ENCODE results near the gene PRC1.
A peak's percentile ranks its signal among the peaks of the same experiment; 100 is the strongest.
"Not testable (repeated sequence)": the region's sequence is repeated elsewhere in the genome, so short reads cannot be mapped to it uniquely, and the experiment has no call there.

Gene PRC1

GRCh38 chr15:91022075-91022831, 27.9 kb upstream of the PRC1 start, which contains the start of gene VPS33B:
VPS33B (minus strand) TSS chr15:91022594; CDS start chr15:91022249, 345 bp downstream.
- H3K4me1 ChIP-seq (ENCODE audit: insufficient read depth, low read length, severe bottlenecking) = peaks cover 23% of the 10 kb centered on the region
- peak within 1 kb of the TSS; percentile 83 for H3K9ac ChIP-seq (ENCODE audit: low read length)
- peak within 1 kb of the TSS; percentile 17 for H2AFZ ChIP-seq (ENCODE audit: low read length)
- H3K36me3 ChIP-seq (ENCODE audit: insufficient read depth, low read length) = no peaks in the 10 kb centered on the region
- no peaks in the 10 kb centered on the region for H3K79me2 ChIP-seq (ENCODE audit: insufficient read depth, low read length)
- H3K4me2 ChIP-seq (ENCODE audit: low read length) = peak within 1 kb of the TSS; percentile 99
- peak within 1 kb of the TSS; percentile 84 for H3K4me3 ChIP-seq (ENCODE audit: low read depth, low read length, poor library complexity, severe bottlenecking)
- no peaks in the 10 kb centered on the region for H3K9me3 ChIP-seq (ENCODE audit: low read length)
- H3K27ac ChIP-seq (ENCODE audit: low read depth, low read length, poor library complexity, severe bottlenecking) = no peak within 1 kb of the TSS
- no peaks in the 10 kb centered on the region for H3K9me2 ChIP-seq (ENCODE audit: low read depth, low read length)
- no peaks in the 10 kb centered on the region for H4K20me1 ChIP-seq (ENCODE audit: insufficient read depth, low read length)
- H3F3A ChIP-seq (ENCODE audit: insufficient read depth, low read length) = no peaks in the 10 kb centered on the region
- H3K27me3 ChIP-seq (ENCODE audit: insufficient read depth, low read length) = no peaks in the 10 kb centered on the region
- TF ChIP-seq EZH2 (IDR thresholded peaks at IDR 0.05; ENCODE audit: borderline replicate concordance, low read length) = no peak

- Histone ChIP-seq H3K9ac (ENCODE audit: low read length) (peak overlapping the region; percentile 83), H2AFZ (ENCODE audit: low read length) (no peak overlapping the region), H3K36me3 (ENCODE audit: insufficient read depth, low read length) (0 out of 2 replicates have a peak, but pooled peaks cover 4% of the 10 kb centered on the region), H4K20me1 (ENCODE audit: insufficient read depth, low read length) (no peaks in the 10 kb centered on the region), H3K4me3 (ENCODE audit: low read depth, low read length, poor library complexity, severe bottlenecking) (peak overlapping the region; percentile 84), H3K4me1 (ENCODE audit: insufficient read depth, low read length, severe bottlenecking) (peaks cover 23% of the 10 kb centered on the region), H3K79me2 (ENCODE audit: insufficient read depth, low read length) (no peaks in the 10 kb centered on the region), H3K4me2 (ENCODE audit: low read length) (peak overlapping the region; percentile 99), H3K9me3 (ENCODE audit: low read length) (no peaks in the 10 kb centered on the region), H3K27me3 (ENCODE audit: insufficient read depth, low read length) (no peaks in the 10 kb centered on the region), H3F3A (ENCODE audit: insufficient read depth, low read length) (no peaks in the 10 kb centered on the region), H3K9me2 (ENCODE audit: low read depth, low read length) (no peaks in the 10 kb centered on the region), H3K27ac (ENCODE audit: low read depth, low read length, poor library complexity, severe bottlenecking) (no peak overlapping the region)
- no peak for TF ChIP-seq EZH2 (IDR thresholded peaks at IDR 0.05; ENCODE audit: borderline replicate concordance, low read length)
These were observed 27.3 kb upstream of the PRC1 start for GRCh38 chr15:91021516-91022074.

- H2AFZ ChIP-seq (ENCODE audit: low read length) = no peak overlapping the region
- no peaks in the 10 kb centered on the region for H4K20me1 ChIP-seq (ENCODE audit: insufficient read depth, low read length)
- peaks cover 14% of the 10 kb centered on the region; the same call in 1 of the 2 replicates for H3K36me3 ChIP-seq (ENCODE audit: insufficient read depth, low read length)
- no peaks in the 10 kb centered on the region for H3K9me2 ChIP-seq (ENCODE audit: low read depth, low read length)
- H3K4me1 ChIP-seq (ENCODE audit: insufficient read depth, low read length, severe bottlenecking) = peaks cover 22% of the 10 kb centered on the region
- no peak overlapping the region for H3K4me3 ChIP-seq (ENCODE audit: low read depth, low read length, poor library complexity, severe bottlenecking)
- no peak overlapping the region for H3K9ac ChIP-seq (ENCODE audit: low read length)
- H3K27ac ChIP-seq (ENCODE audit: low read depth, low read length, poor library complexity, severe bottlenecking) = no peak overlapping the region
- H3K4me2 ChIP-seq (ENCODE audit: low read length) = no peak overlapping the region
- TF ChIP-seq EZH2 (IDR thresholded peaks at IDR 0.05; ENCODE audit: borderline replicate concordance, low read length) = no peak
- TF ChIP-seq, protein P1, sequence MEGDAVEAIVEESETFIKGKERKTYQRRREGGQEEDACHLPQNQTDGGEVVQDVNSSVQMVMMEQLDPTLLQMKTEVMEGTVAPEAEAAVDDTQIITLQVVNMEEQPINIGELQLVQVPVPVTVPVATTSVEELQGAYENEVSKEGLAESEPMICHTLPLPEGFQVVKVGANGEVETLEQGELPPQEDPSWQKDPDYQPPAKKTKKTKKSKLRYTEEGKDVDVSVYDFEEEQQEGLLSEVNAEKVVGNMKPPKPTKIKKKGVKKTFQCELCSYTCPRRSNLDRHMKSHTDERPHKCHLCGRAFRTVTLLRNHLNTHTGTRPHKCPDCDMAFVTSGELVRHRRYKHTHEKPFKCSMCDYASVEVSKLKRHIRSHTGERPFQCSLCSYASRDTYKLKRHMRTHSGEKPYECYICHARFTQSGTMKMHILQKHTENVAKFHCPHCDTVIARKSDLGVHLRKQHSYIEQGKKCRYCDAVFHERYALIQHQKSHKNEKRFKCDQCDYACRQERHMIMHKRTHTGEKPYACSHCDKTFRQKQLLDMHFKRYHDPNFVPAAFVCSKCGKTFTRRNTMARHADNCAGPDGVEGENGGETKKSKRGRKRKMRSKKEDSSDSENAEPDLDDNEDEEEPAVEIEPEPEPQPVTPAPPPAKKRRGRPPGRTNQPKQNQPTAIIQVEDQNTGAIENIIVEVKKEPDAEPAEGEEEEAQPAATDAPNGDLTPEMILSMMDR (IDR thresholded peaks at IDR 0.05; ENCODE audit: low read length) = no peak
- H3K79me2 ChIP-seq (ENCODE audit: insufficient read depth, low read length) = no peaks in the 10 kb centered on the region
- no peaks in the 10 kb centered on the region for H3K27me3 ChIP-seq (ENCODE audit: insufficient read depth, low read length)
- H3F3A ChIP-seq (ENCODE audit: insufficient read depth, low read length) = no peaks in the 10 kb centered on the region
- H3K9me3 ChIP-seq (ENCODE audit: low read length) = no peaks in the 10 kb centered on the region
These were observed 23.8 kb upstream of the PRC1 start for GRCh38 chr15:91018158-91018557.

GRCh38 chr15:91017716-91018115, 23.4 kb upstream of the PRC1 start:
- no peak overlapping the region for H2AFZ ChIP-seq (ENCODE audit: low read length)
- H3K27ac ChIP-seq (ENCODE audit: low read depth, low read length, poor library complexity, severe bottlenecking) = no peak overlapping the region
- no peak overlapping the region for H3K9ac ChIP-seq (ENCODE audit: low read length)
- no peaks in the 10 kb centered on the region for H3F3A ChIP-seq (ENCODE audit: insufficient read depth, low read length)
- TF ChIP-seq, protein P1 (IDR thresholded peaks at IDR 0.05; ENCODE audit: low read length) = no peak
- TF ChIP-seq EZH2 (IDR thresholded peaks at IDR 0.05; ENCODE audit: borderline replicate concordance, low read length) = no peak
- peaks cover 18% of the 10 kb centered on the region for H3K4me1 ChIP-seq (ENCODE audit: insufficient read depth, low read length, severe bottlenecking)
- peaks cover 18% of the 10 kb centered on the region; the same call in 1 of the 2 replicates for H3K36me3 ChIP-seq (ENCODE audit: insufficient read depth, low read length)
- no peak overlapping the region for H3K4me2 ChIP-seq (ENCODE audit: low read length)
- no peaks in the 10 kb centered on the region for H3K27me3 ChIP-seq (ENCODE audit: insufficient read depth, low read length)
- H3K4me3 ChIP-seq (ENCODE audit: low read depth, low read length, poor library complexity, severe bottlenecking) = no peak overlapping the region
- no peaks in the 10 kb centered on the region for H4K20me1 ChIP-seq (ENCODE audit: insufficient read depth, low read length)
- H3K79me2 ChIP-seq (ENCODE audit: insufficient read depth, low read length) = no peaks in the 10 kb centered on the region
- no peaks in the 10 kb centered on the region for H3K9me2 ChIP-seq (ENCODE audit: low read depth, low read length)
- H3K9me3 ChIP-seq (ENCODE audit: low read length) = no peaks in the 10 kb centered on the region

DNA sequence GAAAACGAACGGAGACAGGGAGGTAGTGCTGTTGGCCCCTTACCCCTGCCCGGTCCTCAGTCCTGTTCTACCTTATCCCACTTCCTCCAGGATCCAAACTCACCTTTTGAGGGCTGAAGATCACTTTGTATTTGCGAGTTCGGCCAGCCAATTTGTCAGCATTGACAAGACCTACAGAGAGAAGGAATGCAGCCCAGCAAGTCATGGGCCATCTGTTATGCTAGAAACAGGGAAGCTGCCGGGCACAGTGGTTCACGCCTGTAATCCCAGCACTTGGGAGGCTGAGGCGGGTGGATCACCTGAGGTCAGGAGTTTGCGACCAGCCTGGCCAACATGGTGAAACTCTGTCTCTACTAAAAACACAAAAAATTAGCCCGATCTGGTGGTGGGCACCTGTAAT, 19.4 kb upstream of the PRC1 start:
- H4K20me1 ChIP-seq (ENCODE audit: insufficient read depth, low read length); H3K9me2 ChIP-seq (ENCODE audit: low read depth, low read length); H3K27ac ChIP-seq (ENCODE audit: low read depth, low read length, poor library complexity, severe bottlenecking); H3K79me2 ChIP-seq (ENCODE audit: insufficient read depth, low read length); H3K4me3 ChIP-seq (ENCODE audit: low read depth, low read length, poor library complexity, severe bottlenecking); H3K4me2 ChIP-seq (ENCODE audit: low read length); H3K9me3 ChIP-seq (ENCODE audit: low read length); H3K4me1 ChIP-seq (ENCODE audit: insufficient read depth, low read length, severe bottlenecking); H3K9ac ChIP-seq (ENCODE audit: low read length); H2AFZ ChIP-seq (ENCODE audit: low read length); H3F3A ChIP-seq (ENCODE audit: insufficient read depth, low read length); H3K27me3 ChIP-seq (ENCODE audit: insufficient read depth, low read length): not testable (repeated sequence)
- H3K36me3 ChIP-seq (ENCODE audit: insufficient read depth, low read length) = peaks cover 31% of the 10 kb centered on the region; the same call in 1 of the 2 replicates
